GM04504 (cell line): Measurements from ENCODE around the gene GALNT12.

ENCODE experiments used
- DNase-seq: peaks from one replicate; pipeline ENCODE4 v3.0.0-alpha.2; 2012; ENCODE audit warnings: low read depth

Gene GALNT12

GRCh38 chr9:98880311-98881015 lies 73.0 kb downstream of the GALNT12 start:
- DNase-seq = no peak

- no peak for DNase-seq
Measured at GRCh38 chr9:98881356-98881755, 73.9 kb downstream of the GALNT12 start.

GRCh38 chr9:98881836-98882568 lies 74.5 kb downstream of the GALNT12 start:
- peak; percentile 50 for DNase-seq

GRCh38 chr9:98882569-98882923 lies 75.1 kb downstream of the GALNT12 start:
- no peak for DNase-seq

GRCh38 chr9:98883276-98883675 lies 75.8 kb downstream of the GALNT12 start:
- no peak for DNase-seq

- DNase-seq = no peak
Measured at GRCh38 chr9:98884849-98885248, 77.4 kb downstream of the GALNT12 start.

GRCh38 chr9:98885575-98886295 lies 78.3 kb downstream of the GALNT12 start:
- no peak for DNase-seq

- DNase-seq = no peak
Measured at GRCh38 chr9:98886691-98887229, 79.3 kb downstream of the GALNT12 start.

- no peak for DNase-seq
Measured at GRCh38 chr9:98887918-98888510, 80.5 kb downstream of the GALNT12 start.

- DNase-seq = no peak
Measured at GRCh38 chr9:98888801-98889421, 81.4 kb downstream of the GALNT12 start.

- no peak for DNase-seq
Measured at GRCh38 chr9:98890256-98890655, 82.8 kb downstream of the GALNT12 start.

GRCh38 chr9:98892288-98892687 lies 84.8 kb downstream of the GALNT12 start:
- no peak for DNase-seq

GRCh38 chr9:98892690-98893089 lies 85.2 kb downstream of the GALNT12 start:
- no peak for DNase-seq

- no peak for DNase-seq
Measured at GRCh38 chr9:98894171-98894570, 86.7 kb downstream of the GALNT12 start.

- no peak for DNase-seq
Measured at GRCh38 chr9:98894761-98895160, 87.3 kb downstream of the GALNT12 start.

GRCh38 chr9:98896632-98897031 lies 89.2 kb downstream of the GALNT12 start:
- DNase-seq = no peak

- no peak for DNase-seq
Measured at GRCh38 chr9:98897745-98898144, 90.3 kb downstream of the GALNT12 start.

GRCh38 chr9:98899408-98900056 lies 92.1 kb downstream of the GALNT12 start:
- DNase-seq = peak; percentile 78
